Glutamatergic neuron (in vitro differentiated cells): Measurements from ENCODE around the gene TEAD3. TPM values are rescaled to one million over a fixed set of nuclear protein-coding genes. Genes with fewer than 3 reads are reported as not detected.
A peak's percentile ranks its signal among the peaks of the same experiment; 100 is the strongest.

Experiments
- DNase-seq: peaks from one replicate; pipeline ENCODE4 v3.0.0; 2022
- H3K27ac Mint-ChIP-seq: one replicate; pipeline ENCODE4 v1.8.0; 2020; ENCODE audit warnings: mild to moderate bottlenecking, mixed read lengths, inconsistent platforms; ENCODE audit not compliant: unreplicated experiment
- H3K27me3 Mint-ChIP-seq: one replicate; pipeline ENCODE4 v1.8.0; 2020; ENCODE audit warnings: mild to moderate bottlenecking, moderate library complexity, mixed read lengths, inconsistent platforms; ENCODE audit not compliant: unreplicated experiment
- H3K36me3 Mint-ChIP-seq: one replicate; pipeline ENCODE4 v1.8.0; 2020; ENCODE audit warnings: mild to moderate bottlenecking, mixed read lengths, inconsistent platforms; ENCODE audit not compliant: unreplicated experiment
- H3K4me1 Mint-ChIP-seq: one replicate; pipeline ENCODE4 v1.8.0; 2020; ENCODE audit warnings: mild to moderate bottlenecking, low read depth, mixed read lengths, inconsistent platforms; ENCODE audit not compliant: unreplicated experiment
- H3K4me3 Mint-ChIP-seq: one replicate; pipeline ENCODE4 v1.8.0; 2020; ENCODE audit warnings: mild to moderate bottlenecking, mixed read lengths, inconsistent platforms; ENCODE audit not compliant: unreplicated experiment
- H3K9me3 Mint-ChIP-seq: one replicate; pipeline ENCODE4 v1.8.0; 2020; ENCODE audit warnings: mild to moderate bottlenecking, moderate library complexity, mixed read lengths, inconsistent platforms; ENCODE audit not compliant: unreplicated experiment
- total RNA-seq: library from RNA; stranded (reverse); fragmentation: NEBNext Ultra II Directional; extraction: Animal tissue kit (Norgen Biotek cat#: 25700); gene quantifications from one replicate; pipeline ENCODE4 v1.2.1, GENCODE V29; 2021; ENCODE audit not compliant: unreplicated experiment
- TF ChIP-seq, protein P1 (sequence below): fragments of 200-600 bp; sonication (generic); IDR thresholded peaks from one replicate; pipeline ENCODE4 v1.5.0; 2021; ENCODE audit not compliant: partially characterized antibody, unreplicated experiment

The TEAD3 gene
- total RNA-seq, 1 donor from 2014 or later, result 50.0 TPM

DNA sequence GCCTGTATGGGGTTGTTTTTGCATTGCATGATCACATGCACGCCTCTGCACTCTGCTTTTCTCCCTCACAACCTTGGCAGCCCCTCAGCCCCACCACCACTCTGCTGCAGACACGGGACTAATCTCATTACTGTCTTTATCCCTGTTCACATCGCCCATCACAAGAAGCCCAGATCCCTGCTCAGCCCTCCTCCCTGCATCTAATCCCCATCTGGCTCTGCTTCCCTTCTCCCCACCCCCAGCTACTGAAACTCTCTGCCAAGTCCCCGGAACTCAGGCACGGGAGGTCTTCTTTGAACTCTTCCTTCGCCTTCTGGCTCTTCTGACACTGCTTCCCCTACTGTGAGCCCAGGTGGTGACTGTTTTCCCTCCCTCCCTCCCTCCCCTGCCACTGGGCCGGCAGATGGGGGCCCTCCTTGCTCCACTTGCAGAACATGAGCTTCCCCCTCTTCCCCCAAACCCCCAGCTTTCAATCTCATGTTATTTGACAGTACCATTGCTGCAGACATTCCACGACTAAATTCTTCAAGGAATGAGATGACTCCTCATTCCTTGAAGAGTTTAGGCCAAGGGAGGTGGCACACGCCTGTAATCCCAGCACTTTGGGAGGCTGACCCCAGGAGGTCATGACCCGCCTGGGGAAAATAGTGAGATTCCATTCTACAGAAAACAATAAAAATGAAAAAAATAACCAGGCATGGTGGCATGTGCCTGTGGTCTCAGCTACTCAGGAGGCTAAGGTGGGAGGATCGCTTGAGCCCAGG, 37.7 kb upstream of the TEAD3 start:
- no peaks in the 10 kb centered on the region for H3K9me3 Mint-ChIP-seq
- DNase-seq, result no peak
- TF ChIP-seq, protein P1, sequence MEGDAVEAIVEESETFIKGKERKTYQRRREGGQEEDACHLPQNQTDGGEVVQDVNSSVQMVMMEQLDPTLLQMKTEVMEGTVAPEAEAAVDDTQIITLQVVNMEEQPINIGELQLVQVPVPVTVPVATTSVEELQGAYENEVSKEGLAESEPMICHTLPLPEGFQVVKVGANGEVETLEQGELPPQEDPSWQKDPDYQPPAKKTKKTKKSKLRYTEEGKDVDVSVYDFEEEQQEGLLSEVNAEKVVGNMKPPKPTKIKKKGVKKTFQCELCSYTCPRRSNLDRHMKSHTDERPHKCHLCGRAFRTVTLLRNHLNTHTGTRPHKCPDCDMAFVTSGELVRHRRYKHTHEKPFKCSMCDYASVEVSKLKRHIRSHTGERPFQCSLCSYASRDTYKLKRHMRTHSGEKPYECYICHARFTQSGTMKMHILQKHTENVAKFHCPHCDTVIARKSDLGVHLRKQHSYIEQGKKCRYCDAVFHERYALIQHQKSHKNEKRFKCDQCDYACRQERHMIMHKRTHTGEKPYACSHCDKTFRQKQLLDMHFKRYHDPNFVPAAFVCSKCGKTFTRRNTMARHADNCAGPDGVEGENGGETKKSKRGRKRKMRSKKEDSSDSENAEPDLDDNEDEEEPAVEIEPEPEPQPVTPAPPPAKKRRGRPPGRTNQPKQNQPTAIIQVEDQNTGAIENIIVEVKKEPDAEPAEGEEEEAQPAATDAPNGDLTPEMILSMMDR, result no peak
- H3K27ac Mint-ChIP-seq, result peak overlapping the region; percentile 67
- H3K4me1 Mint-ChIP-seq, result peaks cover 12% of the 10 kb centered on the region
- peak overlapping the region; percentile 37 for H3K4me3 Mint-ChIP-seq
- H3K27me3 Mint-ChIP-seq, result no peaks in the 10 kb centered on the region
- peaks cover 10% of the 10 kb centered on the region for H3K36me3 Mint-ChIP-seq

DNA sequence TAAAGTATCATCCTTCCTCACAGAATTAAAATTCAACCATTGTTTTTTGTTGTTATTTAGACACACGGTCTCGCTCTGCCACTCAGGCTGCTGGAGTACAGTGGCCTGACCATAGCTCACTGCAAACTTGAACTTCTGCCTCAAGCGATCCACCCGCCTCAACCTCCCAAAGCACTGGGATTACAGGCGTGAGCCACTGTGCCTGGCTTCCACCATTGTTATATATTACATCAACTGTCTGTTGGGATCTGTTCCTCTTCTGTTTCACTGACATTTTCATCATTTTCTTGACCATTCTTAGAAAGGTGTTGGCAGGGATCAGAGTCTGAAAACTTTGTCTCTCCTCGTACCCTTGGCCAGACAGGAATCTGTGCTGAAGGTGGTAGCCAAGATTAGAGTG, 37.1 kb upstream of the TEAD3 start:
- DNase-seq, result no peak
- H3K4me1 Mint-ChIP-seq, result peaks cover 12% of the 10 kb centered on the region
- peaks cover 5% of the 10 kb centered on the region for H3K36me3 Mint-ChIP-seq
- TF ChIP-seq, protein P1, result no peak
- no peaks in the 10 kb centered on the region for H3K27me3 Mint-ChIP-seq
- no peaks in the 10 kb centered on the region for H3K9me3 Mint-ChIP-seq
- H3K4me3 Mint-ChIP-seq, result peak overlapping the region; percentile 37
- peak overlapping the region; percentile 67 for H3K27ac Mint-ChIP-seq

DNA sequence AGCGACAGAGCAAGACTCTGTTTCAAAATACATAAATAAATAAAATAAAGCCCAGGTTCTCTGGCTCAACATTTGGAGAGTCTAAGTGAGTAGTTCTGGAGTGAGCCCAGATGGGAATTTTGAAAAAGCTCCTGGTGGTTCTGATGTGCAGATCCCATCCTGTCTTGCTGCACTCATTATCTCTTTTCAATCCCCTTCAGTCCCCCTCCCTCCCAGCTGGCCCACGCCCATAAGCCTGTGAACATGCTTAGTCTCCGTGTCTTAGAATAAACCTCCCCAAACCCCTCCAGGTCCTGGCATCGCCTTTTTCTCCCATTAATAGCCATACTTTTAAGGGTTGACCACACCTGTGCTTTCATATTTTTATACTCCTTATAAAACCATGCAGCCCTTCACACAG, 35.2 kb upstream of the TEAD3 start:
- Mint-ChIP-seq H3K4me1 (peaks cover 12% of the 10 kb centered on the region), H3K27ac (no peak overlapping the region), H3K36me3 (peaks cover 5% of the 10 kb centered on the region), H3K4me3 (no peak overlapping the region), H3K27me3 (no peaks in the 10 kb centered on the region), H3K9me3 (no peaks in the 10 kb centered on the region)
- DNase-seq, result no peak
- TF ChIP-seq, protein P1, result no peak

DNA sequence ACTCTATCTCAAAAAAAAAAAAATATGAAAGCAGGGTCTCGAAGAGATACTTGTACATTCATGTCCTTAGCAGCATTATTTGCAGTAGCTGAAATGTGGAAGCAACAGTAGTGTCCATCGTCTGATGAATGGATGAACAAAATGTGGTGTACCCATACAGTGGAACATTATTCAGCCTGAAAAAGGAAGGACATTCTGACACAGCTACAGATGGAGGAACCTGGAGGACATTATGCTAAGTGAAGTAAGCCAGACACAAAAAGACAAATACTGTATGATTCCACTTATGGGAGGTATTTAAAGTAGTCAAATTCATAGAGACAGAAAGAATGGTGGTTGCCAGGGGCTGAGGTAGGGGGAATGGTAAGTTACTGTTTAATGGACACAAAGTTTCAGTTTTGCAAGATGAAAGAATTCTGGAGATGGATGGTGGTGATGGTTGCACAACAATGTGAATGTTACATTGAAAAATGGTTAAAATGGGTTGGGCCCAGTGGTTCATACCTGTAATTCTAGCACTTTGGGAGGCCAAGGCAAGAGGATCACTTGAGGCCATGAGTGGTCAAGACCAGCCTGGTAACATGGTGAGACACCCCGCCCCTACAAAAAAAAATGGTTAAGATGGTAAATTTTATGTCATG, 27.6 kb upstream of the TEAD3 start:
- H3K27ac Mint-ChIP-seq, result no peak overlapping the region
- DNase-seq, result no peak
- H3K36me3 Mint-ChIP-seq, result no peaks in the 10 kb centered on the region
- TF ChIP-seq, protein P1, result no peak
- H3K9me3 Mint-ChIP-seq, result no peaks in the 10 kb centered on the region
- peaks cover 2% of the 10 kb centered on the region for H3K4me1 Mint-ChIP-seq
- peaks cover 4% of the 10 kb centered on the region for H3K27me3 Mint-ChIP-seq
- H3K4me3 Mint-ChIP-seq, result no peak overlapping the region
